Loucy (cell line): ENCODE results near the gene MAML3.

ENCODE experiments used
- H2AFZ ChIP-seq: fragments of 200-600 bp; sonication (generic); 2 replicates; pipeline ENCODE4 v1.6.0; 2016; ENCODE audit warnings: antibody characterized with exemption, mild to moderate bottlenecking, low read length, moderate library complexity
- H3F3A ChIP-seq: fragments of 200-600 bp; 2 replicates; pipeline ENCODE4 v1.6.0; 2016; ENCODE audit warnings: antibody characterized with exemption, low read depth, mild to moderate bottlenecking
- H3K27me3 ChIP-seq: fragments of 200-600 bp; sonication (generic); 2 replicates; pipeline ENCODE4 v1.6.1; 2014; ENCODE audit warnings: low read length, mild to moderate bottlenecking; ENCODE audit not compliant: insufficient read depth, poor library complexity, severe bottlenecking
- H3K36me3 ChIP-seq: fragments of 200-600 bp; sonication (generic); 2 replicates; pipeline ENCODE4 v1.6.1; 2016; ENCODE audit warnings: low read length; ENCODE audit not compliant: insufficient read depth
- H3K4me1 ChIP-seq: fragments of 200-600 bp; sonication (generic); 2 replicates; pipeline ENCODE4 v1.5.1; 2014; ENCODE audit warnings: low read length, mild to moderate bottlenecking; ENCODE audit not compliant: insufficient read depth, poor library complexity, severe bottlenecking
- H3K4me2 ChIP-seq: fragments of 200-600 bp; sonication (generic); 2 replicates; pipeline ENCODE4 v1.6.0; 2014; ENCODE audit warnings: antibody characterized with exemption, low read length, low read depth, mild to moderate bottlenecking; ENCODE audit not compliant: poor library complexity, severe bottlenecking
- H3K4me3 ChIP-seq: fragments of 200-600 bp; sonication (generic); 2 replicates; pipeline ENCODE4 v1.5.1; 2014; ENCODE audit warnings: low read length, mild to moderate bottlenecking, mixed read lengths; ENCODE audit not compliant: poor library complexity, severe bottlenecking
- H3K79me2 ChIP-seq: fragments of 200-600 bp; sonication (generic); 2 replicates; pipeline ENCODE4 v1.6.1; 2014; ENCODE audit warnings: low read length; ENCODE audit not compliant: insufficient read depth
- H3K9ac ChIP-seq: fragments of 200-600 bp; sonication (generic); 2 replicates; pipeline ENCODE4 v1.6.0; 2014; ENCODE audit warnings: mild to moderate bottlenecking, low read depth, low read length, moderate library complexity; ENCODE audit not compliant: poor library complexity, severe bottlenecking
- H3K9me2 ChIP-seq: fragments of 200-600 bp; sonication (generic); replicated peaks from 2 replicates; pipeline ENCODE4 v1.6.1; 2016; ENCODE audit warnings: low read depth, low read length, mixed read lengths
- H3K9me3 ChIP-seq: fragments of 200-600 bp; sonication (generic); 2 replicates; pipeline ENCODE4 v1.6.1; 2014; ENCODE audit warnings: mild to moderate bottlenecking, antibody characterized with exemption, low read length, low read depth; ENCODE audit not compliant: insufficient read depth
- H4K20me1 ChIP-seq: fragments of 200-600 bp; sonication (generic); 2 replicates; pipeline ENCODE4 v1.6.0; 2014; ENCODE audit warnings: antibody characterized with exemption, low read length, mild to moderate bottlenecking; ENCODE audit not compliant: insufficient read depth, poor library complexity, severe bottlenecking
- CTCF ChIP-seq: fragments of 200-600 bp; sonication (generic); conservative IDR thresholded peaks from 2 replicates; pipeline ENCODE4 v1.5.1; 2014; ENCODE audit warnings: mild to moderate bottlenecking, antibody characterized with exemption, low read length
- EZH2phosphoT487 ChIP-seq: fragments of 200-600 bp; IDR thresholded peaks from 2 replicates; pipeline ENCODE4 v1.6.1; 2018; ENCODE audit warnings: antibody characterized with exemption, mild to moderate bottlenecking, moderate library complexity, borderline replicate concordance

MAML3 gene

DNA sequence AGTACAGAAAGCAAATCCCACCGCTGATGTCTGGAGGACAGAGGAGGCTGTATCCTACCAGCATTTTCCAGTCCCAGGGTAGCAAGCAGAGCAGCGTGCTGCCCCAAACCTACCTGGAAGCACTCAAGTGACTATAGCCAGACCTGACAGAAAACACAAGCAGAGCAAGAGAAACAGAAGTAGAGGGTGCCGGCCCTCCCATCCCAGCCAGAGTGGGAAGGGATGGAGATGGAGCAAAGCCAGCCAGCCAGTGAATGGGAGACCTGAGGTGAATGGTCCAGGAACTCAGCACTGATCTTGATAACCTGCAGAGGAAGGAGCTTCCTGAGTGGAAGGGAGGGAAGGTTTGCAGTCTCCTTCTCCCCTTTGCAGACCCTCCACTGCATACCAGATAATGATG, 185.2 kb downstream of the MAML3 start:
- no peak overlapping the region for H3K4me3 ChIP-seq
- H3K9me3 ChIP-seq: no peaks in the 10 kb centered on the region
- no peak for TF ChIP-seq EZH2phosphoT487
- TF ChIP-seq CTCF: no peak
- H4K20me1 ChIP-seq: no peaks in the 10 kb centered on the region
- H2AFZ ChIP-seq: no peak overlapping the region
- no peaks in the 10 kb centered on the region for H3K9me2 ChIP-seq
- no peaks in the 10 kb centered on the region for H3K36me3 ChIP-seq
- H3K79me2 ChIP-seq: peaks cover 28% of the 10 kb centered on the region; the same call in 1 of the 2 replicates
- H3F3A ChIP-seq: no peaks in the 10 kb centered on the region
- peaks cover 26% of the 10 kb centered on the region for H3K4me1 ChIP-seq
- no peaks in the 10 kb centered on the region for H3K27me3 ChIP-seq
- no peak overlapping the region for H3K4me2 ChIP-seq
- no peak overlapping the region for H3K9ac ChIP-seq

GRCh38 chr4:139966383-139966782, 187.6 kb downstream of the MAML3 start:
- H3K4me2 ChIP-seq: no peak overlapping the region
- H4K20me1 ChIP-seq: no peaks in the 10 kb centered on the region
- H2AFZ ChIP-seq: no peak overlapping the region
- no peaks in the 10 kb centered on the region for H3K9me3 ChIP-seq
- H3K4me3 ChIP-seq: no peak overlapping the region
- no peak overlapping the region for H3K9ac ChIP-seq
- no peaks in the 10 kb centered on the region for H3K36me3 ChIP-seq
- TF ChIP-seq EZH2phosphoT487 (no peak), CTCF (no peak)
- no peaks in the 10 kb centered on the region for H3K9me2 ChIP-seq
- H3K27me3 ChIP-seq: no peaks in the 10 kb centered on the region
- H3K79me2 ChIP-seq: peaks cover 37% of the 10 kb centered on the region; the same call in 1 of the 2 replicates
- H3K4me1 ChIP-seq: peaks cover 26% of the 10 kb centered on the region
- H3F3A ChIP-seq: no peaks in the 10 kb centered on the region

GRCh38 chr4:139965789-139966188, 188.2 kb downstream of the MAML3 start:
- no peak overlapping the region for H3K4me3 ChIP-seq

More at GRCh38 chr4:139965789-139966188, 188.2 kb downstream of the MAML3 start:
- Histone ChIP-seq H3F3A (no peaks in the 10 kb centered on the region), H3K79me2 (peaks cover 43% of the 10 kb centered on the region; the same call in 1 of the 2 replicates), H4K20me1 (no peaks in the 10 kb centered on the region), H3K9me3 (no peaks in the 10 kb centered on the region), H3K9ac (peak overlapping the region; percentile 11), H3K4me1 (peaks cover 26% of the 10 kb centered on the region), H3K9me2 (no peaks in the 10 kb centered on the region), H3K27me3 (no peaks in the 10 kb centered on the region), H3K4me2 (no peak overlapping the region), H2AFZ (no peak overlapping the region), H3K36me3 (no peaks in the 10 kb centered on the region)
- no peak for TF ChIP-seq EZH2phosphoT487
- no peak for TF ChIP-seq CTCF
